Bronchial epithelial cell (primary cell): ENCODE results near the gene SAMD4A. TPM values are rescaled to one million over a fixed set of nuclear protein-coding genes. Genes with fewer than 3 reads are reported as not detected.

ENCODE experiments used
- DNase-seq: peaks from one replicate; pipeline ENCODE4 v3.0.0-alpha.2; 2010; ENCODE audit warnings: low read depth
- FAIRE-seq: peaks from 2 replicates; lab custom pipeline; 2011; peaks lifted over from hg19 to GRCh38; lab: Jason Lieb, UNC
- H3K27me3 ChIP-seq: 2 replicates; pipeline ENCODE4 v1.5.1; 2011; ENCODE audit warnings: low read length; ENCODE audit not compliant: control insufficient read depth, insufficient read depth
- H3K36me3 ChIP-seq: 2 replicates; pipeline ENCODE4 v1.5.1; 2011; ENCODE audit warnings: low read length; ENCODE audit not compliant: control insufficient read depth, insufficient read depth
- H3K4me3 ChIP-seq: 2 replicates; pipeline ENCODE4 v1.5.1; 2011; ENCODE audit warnings: mild to moderate bottlenecking, low read depth, low read length, control low read depth
- total RNA-seq: library from RNA; depleted of rRNA; stranded (reverse); fragments of >200 nt; gene quantifications from 2 replicates; pipeline ENCODE4 v1.2.1, GENCODE V29; 2014
- TF ChIP-seq, protein P1 (sequence below): IDR thresholded peaks from 2 replicates; pipeline ENCODE4 v1.5.1; 2011; ENCODE audit warnings: mild to moderate bottlenecking, moderate library complexity, low read length, control low read depth, inconsistent platforms; ENCODE audit not compliant: insufficient read depth, severe bottlenecking

SAMD4A gene
- total RNA-seq, 1 donor from 2014 or later: 13.4 TPM

GRCh38 chr14:54689928-54690327 lies 123.0 kb downstream of the SAMD4A start:
- TF ChIP-seq, protein P1, sequence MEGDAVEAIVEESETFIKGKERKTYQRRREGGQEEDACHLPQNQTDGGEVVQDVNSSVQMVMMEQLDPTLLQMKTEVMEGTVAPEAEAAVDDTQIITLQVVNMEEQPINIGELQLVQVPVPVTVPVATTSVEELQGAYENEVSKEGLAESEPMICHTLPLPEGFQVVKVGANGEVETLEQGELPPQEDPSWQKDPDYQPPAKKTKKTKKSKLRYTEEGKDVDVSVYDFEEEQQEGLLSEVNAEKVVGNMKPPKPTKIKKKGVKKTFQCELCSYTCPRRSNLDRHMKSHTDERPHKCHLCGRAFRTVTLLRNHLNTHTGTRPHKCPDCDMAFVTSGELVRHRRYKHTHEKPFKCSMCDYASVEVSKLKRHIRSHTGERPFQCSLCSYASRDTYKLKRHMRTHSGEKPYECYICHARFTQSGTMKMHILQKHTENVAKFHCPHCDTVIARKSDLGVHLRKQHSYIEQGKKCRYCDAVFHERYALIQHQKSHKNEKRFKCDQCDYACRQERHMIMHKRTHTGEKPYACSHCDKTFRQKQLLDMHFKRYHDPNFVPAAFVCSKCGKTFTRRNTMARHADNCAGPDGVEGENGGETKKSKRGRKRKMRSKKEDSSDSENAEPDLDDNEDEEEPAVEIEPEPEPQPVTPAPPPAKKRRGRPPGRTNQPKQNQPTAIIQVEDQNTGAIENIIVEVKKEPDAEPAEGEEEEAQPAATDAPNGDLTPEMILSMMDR: no peak

GRCh38 chr14:54690887-54691286 lies 124.0 kb downstream of the SAMD4A start:
- DNase-seq (no peak), FAIRE-seq (no peak)
- TF ChIP-seq, protein P1: no peak
- Histone ChIP-seq H3K36me3 (no peaks in the 10 kb centered on the region), H3K4me3 (no peak overlapping the region), H3K27me3 (no peaks in the 10 kb centered on the region)

More at GRCh38 chr14:54689928-54690327, 123.0 kb downstream of the SAMD4A start:
- no peak overlapping the region for H3K4me3 ChIP-seq
- DNase-seq: no peak
- no peak for FAIRE-seq
- no peaks in the 10 kb centered on the region for H3K27me3 ChIP-seq
- H3K36me3 ChIP-seq: no peaks in the 10 kb centered on the region

DNA sequence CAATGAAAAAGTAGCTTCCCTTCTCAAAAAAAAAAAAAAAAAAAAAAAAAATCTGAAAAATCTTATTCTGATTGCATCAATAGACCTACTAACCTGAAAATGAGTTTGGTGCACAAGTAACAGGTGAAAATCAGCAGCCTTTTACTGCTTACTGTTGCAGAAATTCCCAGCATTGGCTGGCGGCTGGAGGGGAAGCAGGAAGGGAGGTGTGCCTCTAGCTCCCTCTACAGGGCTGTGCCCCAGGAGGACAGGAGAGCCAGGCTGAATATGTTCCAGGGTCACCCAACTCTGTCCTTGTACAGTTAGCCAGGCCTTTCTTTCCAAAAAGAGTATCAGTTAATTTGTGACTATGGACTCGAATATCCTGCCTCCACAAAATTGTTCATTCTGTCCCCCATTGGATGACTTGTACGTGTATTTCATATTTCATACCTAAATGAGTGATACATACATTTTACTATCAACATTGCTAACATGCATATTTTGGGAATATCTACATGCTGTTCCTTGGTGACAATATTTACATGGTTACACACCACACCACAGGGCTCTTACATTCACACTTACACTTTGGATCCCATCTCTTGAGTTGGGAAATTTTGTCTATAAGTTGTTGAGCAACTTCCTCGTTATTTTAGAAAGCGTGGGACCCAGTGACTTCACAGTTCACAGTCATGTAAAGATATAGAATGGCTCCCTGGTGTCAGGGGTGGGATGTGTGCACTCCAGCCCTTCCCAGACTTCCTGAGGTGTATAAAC lies 124.8 kb downstream of the SAMD4A start:
- TF ChIP-seq, protein P1: peak; percentile 93
- FAIRE-seq (no peak), DNase-seq (peak; percentile 67)
- no peaks in the 10 kb centered on the region for H3K36me3 ChIP-seq
- H3K4me3 ChIP-seq: no peak overlapping the region
- H3K27me3 ChIP-seq: no peaks in the 10 kb centered on the region

DNA sequence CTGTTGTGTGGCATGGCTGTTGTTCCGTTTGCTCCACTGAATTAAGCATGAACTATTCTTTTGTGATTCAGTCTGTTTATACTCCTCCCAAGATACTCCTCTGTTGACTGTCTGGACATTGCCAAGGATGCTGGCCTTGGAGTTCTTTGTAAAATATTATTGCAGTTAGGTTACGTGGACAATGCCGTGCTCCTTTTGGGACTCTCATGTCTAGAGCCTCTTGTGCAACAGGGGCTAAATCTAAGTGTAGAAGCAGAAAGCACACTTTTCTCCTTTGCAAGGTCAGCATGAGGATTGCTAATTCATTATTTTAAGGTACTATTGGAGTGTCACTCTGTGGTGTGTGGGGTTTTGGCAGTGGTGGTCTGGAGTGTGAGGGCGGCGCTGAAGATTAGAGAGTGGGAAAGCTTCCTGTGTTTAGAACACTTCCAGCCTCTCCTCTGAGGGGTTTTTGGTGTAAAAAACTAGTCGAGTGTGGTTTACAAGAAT lies 125.4 kb downstream of the SAMD4A start:
- H3K4me3 ChIP-seq: no peak overlapping the region
- H3K36me3 ChIP-seq: no peaks in the 10 kb centered on the region
- no peak for FAIRE-seq
- no peaks in the 10 kb centered on the region for H3K27me3 ChIP-seq
- TF ChIP-seq, protein P1: no peak
- no peak for DNase-seq

GRCh38 chr14:54693761-54694160 lies 126.8 kb downstream of the SAMD4A start:
- TF ChIP-seq, protein P1: no peak
- Histone ChIP-seq H3K36me3 (no peaks in the 10 kb centered on the region), H3K4me3 (no peak overlapping the region), H3K27me3 (no peaks in the 10 kb centered on the region)
- DNase-seq (no peak), FAIRE-seq (peak; percentile 23)
